Activated CD8-positive, alpha-beta memory T cell treated with anti-CD3 and anti-CD28 coated beads, Interleukin-2, amount 50 U/mL, for 48 hours (primary cell): Measurements from ENCODE around the gene OTOL1.

Experiments
- DNase-seq: peaks from one replicate; pipeline ENCODE4 v3.0.0-alpha.2; 2020

Gene OTOL1

DNA sequence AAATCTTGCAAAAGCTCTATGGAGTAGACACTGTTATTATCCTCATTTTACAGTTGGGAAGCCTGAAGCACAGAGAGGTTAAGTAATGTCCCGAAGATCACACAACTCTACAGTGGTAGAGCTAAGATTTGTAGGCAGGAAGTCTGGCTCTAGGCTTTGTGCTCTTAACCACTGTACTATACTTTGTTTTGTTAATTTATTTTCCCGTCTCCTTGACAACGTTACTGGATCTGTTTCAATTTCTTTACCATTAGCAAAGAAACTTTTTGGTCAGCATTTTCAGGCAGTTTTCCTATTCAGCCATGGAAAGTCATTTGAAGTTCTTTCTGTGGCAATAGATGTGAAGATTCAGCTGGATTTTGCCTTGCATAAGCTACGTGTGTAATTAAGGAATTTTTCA lies 51.7 kb downstream of the OTOL1 start:
- no peak for DNase-seq

- DNase-seq = no peak
These were observed 52.7 kb downstream of the OTOL1 start for GRCh38 chr3:161549261-161549660.

DNA sequence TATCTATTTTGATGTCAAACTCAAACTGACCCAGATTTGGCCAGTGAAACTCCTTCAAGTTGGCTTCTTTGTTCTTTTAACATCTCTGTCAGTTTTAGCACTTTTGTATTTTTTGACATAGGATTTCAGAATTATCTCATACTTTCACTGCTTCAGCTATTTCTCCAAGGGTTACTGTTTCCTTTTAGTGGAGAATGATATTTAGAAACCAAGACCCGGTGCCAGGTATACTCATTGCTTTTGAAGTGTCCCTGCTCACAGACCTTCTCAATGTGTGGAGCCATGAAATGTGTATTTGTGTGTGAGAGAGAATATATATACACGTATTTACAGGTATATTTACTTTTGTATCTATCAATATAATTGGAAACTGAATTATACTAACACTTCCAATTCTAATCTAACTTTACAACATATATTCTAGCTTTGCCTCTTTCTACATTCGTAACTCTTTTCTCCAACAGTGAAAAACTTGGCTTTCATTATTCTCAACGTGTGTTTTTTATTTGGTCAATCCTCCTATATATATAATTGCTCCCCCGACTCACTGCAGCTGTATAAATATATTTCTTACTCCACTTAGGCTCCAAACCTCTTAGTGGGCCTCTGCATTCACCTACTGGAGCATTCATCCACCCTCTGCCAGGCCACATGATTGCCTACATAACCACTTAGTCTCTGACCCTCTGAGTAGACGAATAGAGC lies 54.0 kb downstream of the OTOL1 start:
- DNase-seq = no peak

DNA sequence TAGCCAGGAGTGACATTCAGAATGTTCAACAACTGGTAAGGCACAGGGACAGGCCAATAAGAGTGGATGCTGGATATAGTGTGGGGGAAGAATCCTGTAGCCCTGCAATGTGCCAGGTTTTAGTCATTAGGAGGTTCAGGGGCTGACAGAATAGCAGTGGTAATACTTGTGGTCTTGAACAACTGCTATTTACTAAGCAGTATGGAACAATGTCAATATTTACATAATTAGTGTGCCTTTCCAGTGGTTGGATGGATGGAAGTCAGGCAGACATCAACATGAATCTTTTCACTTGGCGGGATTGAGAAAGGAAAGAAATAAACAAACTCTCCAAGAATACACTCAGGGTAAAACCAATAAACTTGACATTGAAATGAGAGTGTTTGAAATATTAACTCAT lies 55.1 kb downstream of the OTOL1 start:
- no peak for DNase-seq

DNA sequence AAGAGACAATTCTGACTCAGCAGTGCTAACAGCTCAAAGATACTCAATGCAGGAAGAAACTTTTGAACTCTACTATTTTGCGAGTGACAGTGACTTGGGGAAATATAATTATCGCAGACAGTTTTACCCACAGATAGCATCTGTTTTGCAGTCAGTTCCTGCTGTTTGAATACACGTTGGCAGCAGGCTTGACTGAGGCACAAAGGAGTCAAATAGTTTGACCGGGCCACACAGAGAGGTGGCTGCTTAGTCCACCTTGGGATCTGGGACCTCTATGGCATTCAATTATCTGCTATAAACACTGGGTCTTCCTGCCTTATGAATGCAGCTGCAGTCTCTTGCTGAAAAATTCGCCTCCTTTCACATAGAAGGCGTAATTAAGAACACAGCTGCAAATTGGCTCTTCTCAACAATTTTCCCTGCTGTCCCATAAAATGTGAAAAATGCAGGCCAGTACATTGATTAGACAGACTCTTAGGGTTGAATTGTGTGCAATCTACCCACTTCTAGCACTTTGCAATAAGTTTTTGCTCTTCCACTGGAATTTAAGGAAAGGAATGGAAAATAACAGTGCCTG lies 56.5 kb downstream of the OTOL1 start:
- DNase-seq = no peak
